ENCODE results near the gene CCDC146. TPM values are rescaled to one million over a fixed set of nuclear protein-coding genes. Genes with fewer than 3 reads are reported as not detected.

The CCDC146 gene
- total RNA-seq, 1 donor = 11.2 TPM

Other genes with a start within 250 kb of the CCDC146 start
- gene SPDYE17, start 90.3 kb upstream of the CCDC146 start, total RNA-seq = not detected
- gene SPDYE18, start 60.1 kb upstream of the CCDC146 start, total RNA-seq = 0.21 TPM
- gene FGL2, start 77.2 kb downstream of the CCDC146 start, total RNA-seq = 37.4 TPM

Data from mononuclear cell (primary cell).